Testis (tissue), 2 donors: ENCODE data around the gene DALRD3.

ENCODE experiments used
- CTCF ChIP-seq, 3 experiments: fragments of 450-650 bp in 2 of 3; fragments of 200-600 bp in 1 of 3; sonication (generic) in 1 of 3; IDR thresholded peaks; one replicate each; pipeline ENCODE4 v1.5.1; 2016 to 2019; ENCODE audit warnings: antibody characterized with exemption in 3 of 3, mild to moderate bottlenecking in 2 of 3, moderate library complexity in 1 of 3
- POLR2A ChIP-seq: fragments of 450-650 bp; IDR thresholded peaks from one replicate; pipeline ENCODE4 v1.6.1; 2017; ENCODE audit warnings: antibody characterized with exemption, mild to moderate bottlenecking, moderate library complexity

GRCh38 chr3:48997102-48997635 is 21.2 kb downstream of the DALRD3 start:
- TF ChIP-seq CTCF (IDR thresholded peaks at IDR 0.05), result no peak
- TF ChIP-seq POLR2A, result no peak
